HG03469 (cell line): Measurements from ENCODE around the gene NOVA1.
"Not testable (repeated sequence)": the region's sequence is repeated elsewhere in the genome, so short reads cannot be mapped to it uniquely, and the experiment has no call there.

Experiments
- ATAC-seq: cut with Tn5 transposase; IDR thresholded peaks from one replicate; pipeline ENCODE4 v1.9.1; 2021; ENCODE audit warnings: mild to moderate bottlenecking, moderate library complexity, moderate number of reproducible peaks; ENCODE audit not compliant: unreplicated experiment

The NOVA1 gene, protein sequence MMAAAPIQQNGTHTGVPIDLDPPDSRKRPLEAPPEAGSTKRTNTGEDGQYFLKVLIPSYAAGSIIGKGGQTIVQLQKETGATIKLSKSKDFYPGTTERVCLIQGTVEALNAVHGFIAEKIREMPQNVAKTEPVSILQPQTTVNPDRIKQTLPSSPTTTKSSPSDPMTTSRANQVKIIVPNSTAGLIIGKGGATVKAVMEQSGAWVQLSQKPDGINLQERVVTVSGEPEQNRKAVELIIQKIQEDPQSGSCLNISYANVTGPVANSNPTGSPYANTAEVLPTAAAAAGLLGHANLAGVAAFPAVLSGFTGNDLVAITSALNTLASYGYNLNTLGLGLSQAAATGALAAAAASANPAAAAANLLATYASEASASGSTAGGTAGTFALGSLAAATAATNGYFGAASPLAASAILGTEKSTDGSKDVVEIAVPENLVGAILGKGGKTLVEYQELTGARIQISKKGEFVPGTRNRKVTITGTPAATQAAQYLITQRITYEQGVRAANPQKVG

GRCh38 chr14:26597589-26598080, at the start of gene NOVA1:
Gene NOVA1, minus strand, starts transcription at chr14:26598033. Its CDS starts 597 bp downstream, at chr14:26597436.
- no peak for ATAC-seq

- ATAC-seq: not testable (repeated sequence)
These were observed 47.2 kb upstream of the NOVA1 start for GRCh38 chr14:26645057-26645456.

GRCh38 chr14:26636561-26636960, 38.7 kb upstream of the NOVA1 start:
- no peak for ATAC-seq

- ATAC-seq: not testable (repeated sequence)
These were observed 37.1 kb upstream of the NOVA1 start for GRCh38 chr14:26634946-26635345.

DNA sequence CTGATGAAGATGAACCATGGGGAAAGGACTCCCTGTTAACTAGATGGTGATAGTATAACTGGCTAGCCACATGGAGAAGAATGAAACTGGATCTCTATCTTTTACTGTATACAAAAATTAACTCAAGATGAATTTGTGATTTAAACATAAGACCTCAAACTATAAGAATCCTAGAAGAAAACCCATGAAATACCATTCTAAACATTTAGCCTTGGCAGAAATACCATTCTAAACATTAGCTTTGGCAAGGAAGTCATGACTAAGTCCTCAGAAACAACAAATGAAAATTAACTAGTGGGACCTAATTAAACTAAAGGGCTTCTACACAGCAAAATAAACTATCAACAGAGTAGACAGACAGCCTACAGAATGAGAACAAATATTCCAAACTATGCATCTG, 28.4 kb upstream of the NOVA1 start:
- ATAC-seq: no peak

DNA sequence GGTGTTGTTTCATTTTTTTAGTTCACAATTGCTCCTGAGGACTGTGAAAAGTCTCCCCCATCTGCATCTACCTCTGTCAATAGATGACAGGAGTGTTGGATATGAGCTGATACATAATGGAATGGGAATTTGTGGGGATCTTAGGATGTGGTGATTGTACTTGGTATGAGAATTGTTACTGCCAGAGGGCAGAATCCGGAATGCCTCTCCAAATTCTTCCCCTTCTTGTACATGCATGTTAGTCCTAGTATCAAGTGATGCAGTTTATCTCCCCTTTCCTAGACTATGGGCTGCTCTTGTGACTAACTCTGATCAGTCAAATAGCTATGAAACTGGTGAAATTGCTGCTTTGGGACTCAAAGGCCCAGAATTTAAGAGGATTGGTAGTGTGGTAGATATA, 24.8 kb upstream of the NOVA1 start:
- ATAC-seq: no peak

GRCh38 chr14:26621807-26622560, 24.2 kb upstream of the NOVA1 start:
- no peak for ATAC-seq

- no peak for ATAC-seq
These were observed 23.5 kb upstream of the NOVA1 start for GRCh38 chr14:26621364-26621763.

- no peak for ATAC-seq
These were observed 13.4 kb upstream of the NOVA1 start for GRCh38 chr14:26611259-26611658.

DNA sequence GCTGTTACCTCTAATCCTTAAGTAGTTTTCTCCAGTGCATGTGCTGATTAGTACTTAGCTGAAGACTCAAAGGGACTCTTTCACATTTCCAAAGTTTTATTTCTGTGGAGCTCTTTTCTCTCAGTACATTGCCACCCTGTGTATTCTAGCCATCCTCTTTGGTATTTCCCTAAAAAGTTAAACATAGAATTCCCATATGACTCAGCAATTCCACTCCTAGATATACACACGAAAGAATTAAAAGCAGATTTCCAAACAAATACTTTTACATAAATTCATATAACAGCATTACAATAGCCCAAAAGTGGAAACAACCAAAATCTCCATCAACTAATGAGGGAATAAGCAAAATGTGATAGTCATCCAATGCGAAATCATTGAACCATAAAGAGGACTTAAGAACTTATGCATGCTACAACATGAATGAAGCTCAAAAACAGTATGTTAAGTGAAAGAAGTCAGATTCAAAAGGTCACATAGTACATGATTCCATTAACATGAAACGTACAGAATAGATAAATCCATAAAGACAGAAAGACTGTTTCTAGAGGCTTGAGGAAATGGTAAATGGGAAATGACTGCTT, 9.0 kb upstream of the NOVA1 start:
- no peak for ATAC-seq

DNA sequence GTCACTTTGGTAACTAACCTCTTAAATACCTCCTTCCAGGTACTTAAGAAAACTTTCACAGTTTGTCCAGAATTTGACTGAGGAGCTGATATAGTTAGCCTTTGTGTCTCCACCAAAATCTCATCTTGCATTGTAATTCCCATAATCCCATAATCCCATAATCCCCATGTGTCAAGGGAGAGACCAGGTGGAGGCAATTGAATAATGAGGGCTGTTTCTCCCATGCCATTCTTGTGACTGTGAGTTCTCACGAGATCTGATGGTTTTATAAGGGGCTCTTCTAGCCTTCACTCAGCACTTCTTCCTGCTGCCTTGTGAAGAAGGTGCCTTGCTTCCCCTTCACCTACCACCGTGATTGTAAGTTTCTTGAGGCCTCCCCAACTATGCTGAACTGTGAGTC, 7.8 kb upstream of the NOVA1 start:
- no peak for ATAC-seq

DNA sequence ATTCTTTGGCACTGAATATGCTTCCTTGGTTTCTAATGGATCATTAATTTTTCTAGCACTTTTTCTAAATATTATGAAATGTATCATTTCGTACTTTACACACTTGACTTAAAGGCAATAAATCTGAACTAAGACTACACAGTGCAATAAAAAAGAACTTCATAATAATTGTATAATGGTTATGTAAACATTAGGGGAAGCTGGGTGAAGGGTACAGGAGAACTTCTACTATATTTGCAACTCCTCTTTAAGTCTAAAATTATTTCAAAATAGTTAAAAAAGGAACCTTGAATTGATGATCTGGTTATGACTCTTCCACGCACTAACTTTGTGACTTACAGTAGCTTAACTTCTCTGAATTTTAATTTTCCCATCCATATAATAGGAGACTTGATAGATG, 5.1 kb upstream of the NOVA1 start:
- no peak for ATAC-seq

GRCh38 chr14:26601856-26602255, 4.0 kb upstream of the NOVA1 start:
- no peak for ATAC-seq

- no peak for ATAC-seq
These were observed 1.5 kb upstream of the NOVA1 start for GRCh38 chr14:26599291-26599690.

DNA sequence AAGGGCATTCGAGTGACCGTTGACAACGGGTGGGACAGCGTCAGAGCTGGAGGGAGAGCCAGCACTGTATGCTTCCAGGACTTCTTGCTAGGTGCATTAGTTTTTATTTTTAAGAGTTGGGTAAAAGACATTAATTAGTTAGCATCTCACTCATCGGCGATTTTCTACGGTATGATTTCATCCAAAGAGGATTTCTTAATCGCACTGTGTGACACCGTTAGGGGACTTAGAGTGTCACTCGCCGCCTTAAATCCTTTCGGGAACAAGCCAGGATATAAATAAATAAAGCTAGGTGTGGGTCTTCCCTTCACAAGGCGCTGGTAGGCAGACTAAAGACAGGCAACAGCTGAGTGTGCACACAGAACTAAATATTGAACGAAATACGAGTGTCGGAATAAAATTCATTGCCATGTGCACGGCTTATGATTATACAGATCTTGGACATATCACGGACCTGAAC, 869 bp upstream of the NOVA1 start:
- no peak for ATAC-seq

- no peak for ATAC-seq
These were observed 343 bp upstream of the NOVA1 start for GRCh38 chr14:26598081-26598671.

GRCh38 chr14:26597071-26597588, 703 bp downstream of the NOVA1 start:
- ATAC-seq: no peak

GRCh38 chr14:26596543-26597061, 1.2 kb downstream of the NOVA1 start:
- ATAC-seq: no peak

- no peak for ATAC-seq
These were observed 1.8 kb downstream of the NOVA1 start for GRCh38 chr14:26595926-26596542.
